NB4 (cell line): ENCODE measurements around the gene C1RL.

Experiments used
- DNase-seq: peaks from one replicate; pipeline ENCODE4 v3.0.0; 2010; ENCODE audit warnings: low read depth
- H3K4me3 ChIP-seq: one replicate; pipeline ENCODE4 v1.5.1; 2011; ENCODE audit warnings: mild to moderate bottlenecking, low read depth, low read length, moderate library complexity
- CTCF ChIP-seq: IDR thresholded peaks from one replicate; pipeline ENCODE4 v1.5.1; 2012; ENCODE audit warnings: low read depth, low read length
- MAX ChIP-seq: IDR thresholded peaks from 2 replicates; pipeline ENCODE4 v1.6.1; 2011; ENCODE audit warnings: low read depth, low read length
- MYC ChIP-seq: IDR thresholded peaks from 2 replicates; pipeline ENCODE4 v1.6.1; 2011; ENCODE audit warnings: low read depth, low read length
- POLR2A ChIP-seq: IDR thresholded peaks from 2 replicates; pipeline ENCODE4 v1.6.1; 2011; ENCODE audit warnings: mild to moderate bottlenecking; ENCODE audit not compliant: insufficient read length; ENCODE audit errors: extremely low read depth

C1RL gene

GRCh38 chr12:7101694-7102131 is 7.3 kb downstream of the C1RL start:
- no peak overlapping the region for H3K4me3 ChIP-seq
- DNase-seq, result no peak
- no peak for TF ChIP-seq CTCF
- no peak for TF ChIP-seq POLR2A
- no peak for TF ChIP-seq MAX

- DNase-seq, result no peak
- TF ChIP-seq CTCF, result no peak
- TF ChIP-seq MYC, result no peak
- TF ChIP-seq POLR2A, result no peak
- no peak for TF ChIP-seq MAX
- no peak overlapping the region for H3K4me3 ChIP-seq
Observed at GRCh38 chr12:7101047-7101693, 7.8 kb downstream of the C1RL start.

GRCh38 chr12:7100239-7100638 is 8.8 kb downstream of the C1RL start:
- no peak for DNase-seq
- no peak overlapping the region for H3K4me3 ChIP-seq
- no peak for TF ChIP-seq MAX

- H3K4me3 ChIP-seq, result no peak overlapping the region
- TF ChIP-seq MAX (no peak), POLR2A (no peak), CTCF (no peak), MYC (no peak)
- DNase-seq, result peak; percentile 18
Observed at GRCh38 chr12:7099290-7099996, 9.6 kb downstream of the C1RL start.

GRCh38 chr12:7096979-7097378 is 12.0 kb downstream of the C1RL start:
- no peak for DNase-seq
- no peak for TF ChIP-seq MAX

GRCh38 chr12:7096006-7096932 is 12.7 kb downstream of the C1RL start:
- H3K4me3 ChIP-seq, result no peak overlapping the region

More at GRCh38 chr12:7096979-7097378, 12.0 kb downstream of the C1RL start:
- H3K4me3 ChIP-seq, result no peak overlapping the region

More at GRCh38 chr12:7096006-7096932, 12.7 kb downstream of the C1RL start:
- no peak for DNase-seq
- no peak for TF ChIP-seq POLR2A
- TF ChIP-seq MAX, result no peak
- no peak for TF ChIP-seq CTCF
- no peak for TF ChIP-seq MYC
